ENCODE measurements around the gene HES6.

Gene HES6

GRCh38 chr2:238203094-238203972 lies 36.5 kb downstream of the HES6 start, which contains the start of gene ILKAP:
TSS of gene ILKAP (minus strand) at chr2:238203695. CDS start at chr2:238203553, 142 bp downstream.
- TF ChIP-seq ZFX (IDR thresholded peaks at IDR 0.05; ENCODE audit: borderline replicate concordance) = no peak
- no peak for TF ChIP-seq CTCF (IDR thresholded peaks at IDR 0.05)

DNA sequence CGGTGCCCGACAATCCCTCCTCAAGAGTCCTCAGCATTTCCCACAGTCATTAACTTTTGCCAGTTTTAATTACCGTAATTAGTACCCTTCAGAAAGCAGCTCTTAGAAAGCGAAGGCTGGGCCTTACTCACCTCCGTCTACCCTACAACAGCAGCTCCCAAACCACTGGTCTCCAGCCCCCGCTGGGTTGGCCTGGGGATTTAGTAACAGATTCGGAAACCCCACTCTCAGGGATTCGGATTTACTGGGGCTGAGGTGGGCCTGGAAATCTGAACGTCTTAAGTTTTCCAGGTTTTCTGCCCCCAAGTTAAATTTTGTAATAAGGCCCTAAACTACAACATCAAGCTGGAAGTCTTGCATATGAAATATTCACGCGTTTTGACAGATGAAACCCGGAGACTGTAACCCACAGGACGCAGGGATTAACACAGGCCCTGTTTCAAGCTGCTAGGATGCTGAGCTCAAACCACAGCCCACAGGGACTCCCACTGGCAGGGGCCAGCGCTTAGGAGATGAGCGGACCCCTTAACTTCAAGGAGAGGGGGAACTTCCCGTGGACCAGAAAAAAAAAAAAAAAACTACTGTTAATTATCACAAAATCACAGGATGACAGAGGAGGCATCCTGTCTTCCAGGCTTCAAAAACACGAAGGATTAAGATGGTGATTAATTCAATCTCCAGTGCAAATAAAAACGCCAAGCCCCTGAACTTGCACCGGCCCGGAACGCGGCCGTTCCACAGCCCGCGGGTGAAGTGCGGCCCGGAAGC lies 37.3 kb downstream of the HES6 start:
- no peak for TF ChIP-seq ZFX (IDR thresholded peaks at IDR 0.05; ENCODE audit: borderline replicate concordance)
- no peak for TF ChIP-seq CTCF (IDR thresholded peaks at IDR 0.05)
- H3K27ac ChIP-seq = peak overlapping the region; percentile 81

More at GRCh38 chr2:238203094-238203972, 36.5 kb downstream of the HES6 start, which contains the start of gene ILKAP:
- peak within 1 kb of the TSS; percentile 81 for H3K27ac ChIP-seq

DNA sequence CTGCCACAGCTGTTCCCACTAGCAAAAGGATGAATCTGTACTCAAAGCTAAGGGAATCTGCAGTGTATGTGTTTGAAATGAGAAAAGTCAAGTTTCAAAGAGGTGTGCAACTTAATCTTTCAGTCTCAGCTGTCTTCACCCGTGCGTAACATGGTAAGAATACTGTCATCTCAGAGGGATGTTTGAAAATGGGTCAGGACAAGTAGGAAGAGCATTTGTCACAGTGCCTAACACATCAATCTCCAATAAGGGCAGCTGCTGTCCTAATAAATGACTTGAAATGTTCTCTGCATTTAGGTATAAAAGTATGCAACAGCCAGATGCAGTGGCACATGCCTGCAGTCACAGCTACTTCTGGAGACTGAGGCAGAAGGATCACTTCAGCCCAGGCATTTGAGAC lies 49.4 kb downstream of the HES6 start:
- no peak for TF ChIP-seq CTCF (IDR thresholded peaks at IDR 0.05)
- no peak overlapping the region for H3K27ac ChIP-seq

All from 22Rv1 (cell line).